GM19324 (cell line): Measurements from ENCODE around the gene NCKAP5.

ENCODE experiments used
- ATAC-seq: cut with Tn5 transposase; IDR thresholded peaks from one replicate; pipeline ENCODE4 v1.9.1; 2021; ENCODE audit warnings: mild to moderate bottlenecking, moderate library complexity; ENCODE audit not compliant: unreplicated experiment, low FRiP score

NCKAP5 gene

DNA sequence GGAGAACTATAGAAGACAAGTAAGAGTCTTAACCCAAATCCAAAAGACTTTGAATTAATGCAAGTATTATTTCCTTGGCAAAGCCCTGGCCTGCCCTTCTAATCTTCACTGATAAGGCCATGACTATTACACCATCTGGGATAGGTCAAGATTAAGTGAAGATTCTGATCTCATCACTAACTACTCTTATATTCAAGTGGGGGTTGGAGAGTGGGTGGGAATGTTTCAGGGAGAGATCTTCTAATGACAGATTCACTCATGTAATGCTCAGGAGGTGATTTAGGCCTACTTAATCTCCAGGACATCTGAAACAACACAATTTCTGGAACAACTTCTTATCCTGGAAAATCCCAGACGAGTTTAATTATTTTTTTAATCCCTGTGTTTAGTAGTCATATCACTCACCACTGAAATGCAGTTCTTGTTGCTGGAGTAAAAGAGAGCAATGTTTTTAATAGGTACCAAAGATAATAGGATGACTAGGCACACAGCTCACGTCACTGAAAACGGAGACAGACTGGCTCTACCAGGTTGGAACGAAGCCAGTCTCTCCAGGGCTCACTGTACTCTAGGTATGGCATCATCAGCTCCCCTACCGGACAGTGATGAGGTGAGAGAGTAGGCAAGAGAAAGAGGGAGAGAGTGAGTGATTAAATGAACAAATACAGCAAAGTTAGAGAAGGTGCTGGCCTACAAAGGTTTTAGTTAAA is 133.1 kb downstream of the NCKAP5 start:
- no peak for ATAC-seq

DNA sequence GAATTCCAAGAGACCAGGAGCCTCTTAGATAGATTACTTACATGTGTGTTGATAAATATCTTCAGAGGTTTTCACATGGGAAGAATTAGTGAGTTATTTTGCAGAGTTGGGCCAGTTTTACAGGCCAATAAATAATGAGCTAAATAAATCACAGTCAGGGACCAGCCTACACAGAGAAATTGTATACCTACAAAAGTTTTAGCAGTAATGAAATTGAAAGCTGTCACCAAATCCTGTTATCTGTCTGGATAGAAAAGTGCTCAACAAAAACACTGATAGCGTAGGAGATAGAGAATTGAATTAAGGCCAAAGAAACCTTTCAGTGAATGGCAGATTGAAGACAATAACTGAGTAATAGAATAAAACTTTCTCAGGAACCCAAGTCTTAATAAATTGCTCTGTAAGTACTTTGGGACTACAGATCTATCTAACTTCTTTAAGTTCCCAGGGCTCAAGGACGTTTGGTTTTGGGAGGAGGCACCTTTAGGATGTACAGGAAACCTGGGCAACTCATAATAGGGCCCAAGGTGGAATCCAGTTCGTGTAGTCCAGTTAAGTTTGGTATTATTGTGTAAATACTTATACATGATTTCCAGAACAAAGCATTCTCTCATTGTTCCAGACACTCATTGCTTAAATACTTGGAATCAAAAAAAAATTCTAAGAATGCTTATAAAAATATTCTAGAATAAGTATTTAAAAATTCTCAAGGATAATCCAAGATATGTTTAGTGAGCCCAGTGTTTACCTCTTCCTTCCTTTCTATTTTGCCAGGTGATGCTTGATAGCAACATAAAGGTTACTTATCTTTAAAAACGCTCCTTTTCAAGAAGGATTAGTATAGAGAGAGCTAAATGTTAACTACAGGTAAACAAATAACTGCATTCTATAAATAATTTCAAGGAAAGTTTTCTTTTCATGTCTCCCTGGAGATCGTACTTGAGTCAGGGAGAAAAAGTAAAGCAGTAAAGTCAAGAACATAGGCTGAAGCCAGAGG is 134.5 kb downstream of the NCKAP5 start:
- no peak for ATAC-seq

DNA sequence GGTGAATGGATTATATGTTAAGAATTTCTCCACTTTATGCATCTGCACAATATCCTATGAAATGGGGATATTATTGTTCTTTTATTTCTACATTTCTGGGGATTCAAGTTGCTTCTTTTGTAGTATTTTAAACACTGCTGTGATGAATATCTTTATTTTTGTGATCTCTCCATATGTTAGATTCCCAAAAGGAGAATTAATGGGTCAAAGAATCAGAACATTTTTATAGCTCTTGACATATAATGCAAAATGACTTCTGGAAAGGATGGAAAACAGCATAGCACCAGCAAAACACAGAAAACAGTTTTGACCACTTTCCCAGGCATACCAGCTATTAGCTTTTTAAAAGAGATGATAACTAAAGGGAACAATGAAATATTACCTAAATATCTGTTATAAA is 135.5 kb downstream of the NCKAP5 start:
- no peak for ATAC-seq

DNA sequence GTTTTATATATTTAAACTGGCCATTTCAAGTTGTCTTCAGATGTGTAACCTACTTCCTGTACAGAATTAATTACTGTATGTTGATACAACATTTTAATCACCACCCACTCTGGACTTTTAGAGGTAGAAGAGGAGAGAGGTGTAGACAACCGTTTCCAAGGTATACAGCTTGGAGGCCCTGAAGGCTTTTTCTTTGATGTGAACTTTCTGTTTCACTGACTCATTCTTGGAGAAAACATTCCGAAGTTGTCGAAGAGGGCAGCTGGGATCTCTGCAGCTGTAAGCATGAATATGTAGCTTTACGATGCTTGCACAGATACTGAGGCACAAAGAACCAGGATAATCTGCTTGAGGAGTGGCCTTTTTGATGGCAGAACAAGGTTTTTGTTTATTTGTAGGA is 137.0 kb downstream of the NCKAP5 start:
- no peak for ATAC-seq

GRCh38 chr2:133426791-133427190 is 141.5 kb downstream of the NCKAP5 start:
- no peak for ATAC-seq

- no peak for ATAC-seq
Measured at GRCh38 chr2:133425612-133426011, 142.7 kb downstream of the NCKAP5 start.

DNA sequence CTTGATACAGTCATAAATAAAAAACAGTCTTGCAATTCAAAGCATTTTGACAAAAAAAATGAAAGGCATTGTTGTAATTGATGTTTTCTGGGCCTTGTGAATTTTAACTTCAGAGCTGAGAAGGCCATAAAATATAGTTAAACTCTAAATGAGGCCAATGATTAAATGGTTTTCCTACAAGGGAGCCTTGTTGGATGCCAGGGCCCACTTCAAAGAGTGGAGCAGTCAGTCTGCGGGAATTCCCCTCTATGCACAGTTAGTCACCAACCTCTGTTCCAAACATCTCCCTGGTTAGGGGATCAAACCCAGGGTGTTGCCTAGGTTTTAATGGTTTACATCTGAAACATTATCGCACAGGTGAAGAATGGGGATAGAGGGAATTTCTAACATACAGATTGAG is 143.4 kb downstream of the NCKAP5 start:
- no peak for ATAC-seq

DNA sequence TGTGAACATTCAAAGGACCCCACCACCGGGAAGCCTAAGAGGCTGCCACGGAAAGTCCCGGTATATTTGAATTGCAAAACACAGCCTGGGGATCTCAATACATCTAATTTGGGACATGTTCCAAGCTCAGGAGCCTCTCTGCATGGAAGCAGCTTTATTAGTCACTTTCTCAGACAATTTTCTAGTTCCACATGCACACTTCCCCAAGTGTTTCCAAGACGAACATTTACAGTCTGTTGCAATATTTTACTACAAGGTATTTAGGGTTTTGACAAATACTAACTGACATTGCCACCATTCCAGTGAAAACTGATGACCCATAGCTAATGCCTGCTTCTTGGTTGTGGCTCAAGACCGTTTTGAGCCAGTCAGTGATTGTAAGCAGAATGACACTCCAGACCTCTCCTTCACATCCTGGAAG is 145.3 kb downstream of the NCKAP5 start:
- ATAC-seq = no peak

DNA sequence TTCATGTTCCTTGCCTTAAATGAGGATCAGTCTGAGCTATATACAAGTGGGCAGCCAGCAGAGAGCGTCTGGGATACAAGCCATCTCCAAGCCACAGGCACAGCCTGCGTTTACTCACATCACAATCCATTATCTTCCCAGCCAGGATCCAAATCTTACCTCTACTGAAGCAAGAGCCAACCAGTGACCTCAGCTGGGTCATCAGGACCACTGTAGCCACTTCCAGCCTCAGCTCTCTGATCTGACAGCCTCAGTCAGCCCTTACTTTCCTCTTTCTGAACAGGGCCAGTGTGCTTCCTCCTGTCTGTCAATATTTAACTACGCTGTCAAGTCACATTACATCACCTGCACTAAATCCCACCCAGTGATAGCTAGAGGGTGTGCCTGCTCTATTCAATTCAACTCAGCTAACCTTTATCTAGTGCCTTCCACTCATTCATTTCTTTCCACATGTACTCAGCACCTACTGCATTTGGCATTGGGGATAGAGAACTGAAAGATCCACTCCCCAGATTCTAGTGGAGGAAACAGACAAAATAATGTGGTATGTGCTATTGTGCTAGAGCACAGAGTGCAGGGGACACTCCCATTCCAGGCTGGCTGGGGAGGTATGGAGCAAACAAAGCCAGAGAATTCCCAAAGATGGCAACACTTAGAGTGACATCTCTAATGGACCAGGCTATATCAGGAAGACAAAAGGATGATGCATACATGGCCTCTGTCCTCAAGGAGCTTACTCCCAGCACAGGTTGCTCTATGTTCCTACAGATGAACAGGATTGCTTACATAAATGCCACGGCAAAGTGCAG is 146.5 kb downstream of the NCKAP5 start:
- ATAC-seq = peak; percentile 92

GRCh38 chr2:133420788-133421187 is 147.5 kb downstream of the NCKAP5 start:
- no peak for ATAC-seq

- no peak for ATAC-seq
Measured at GRCh38 chr2:133418671-133419070, 149.6 kb downstream of the NCKAP5 start.

GRCh38 chr2:133418021-133418420 is 150.2 kb downstream of the NCKAP5 start:
- peak; percentile 32 for ATAC-seq

- no peak for ATAC-seq
Measured at GRCh38 chr2:133417415-133417814, 150.8 kb downstream of the NCKAP5 start.

DNA sequence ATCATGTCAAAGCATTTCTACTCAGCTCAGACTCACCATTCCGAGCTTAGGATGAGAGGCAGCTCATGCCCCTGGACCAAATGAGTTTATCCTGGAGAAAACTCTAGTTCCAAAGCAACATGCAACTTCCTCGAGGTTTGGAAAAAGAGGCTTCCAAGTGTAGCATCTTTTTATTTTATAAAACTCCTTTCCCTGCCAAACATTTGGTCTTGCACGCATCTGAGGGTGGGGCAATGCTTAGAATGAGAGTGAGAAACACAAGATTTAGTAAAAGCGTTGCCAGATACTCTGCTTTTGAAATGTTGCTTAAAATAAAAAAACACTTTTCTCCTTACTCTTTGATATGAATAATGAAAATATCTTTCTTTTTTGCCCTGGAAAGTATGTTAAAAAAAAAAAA is 151.5 kb downstream of the NCKAP5 start:
- no peak for ATAC-seq

- ATAC-seq = no peak
Measured at GRCh38 chr2:133416146-133416545, 152.1 kb downstream of the NCKAP5 start.

DNA sequence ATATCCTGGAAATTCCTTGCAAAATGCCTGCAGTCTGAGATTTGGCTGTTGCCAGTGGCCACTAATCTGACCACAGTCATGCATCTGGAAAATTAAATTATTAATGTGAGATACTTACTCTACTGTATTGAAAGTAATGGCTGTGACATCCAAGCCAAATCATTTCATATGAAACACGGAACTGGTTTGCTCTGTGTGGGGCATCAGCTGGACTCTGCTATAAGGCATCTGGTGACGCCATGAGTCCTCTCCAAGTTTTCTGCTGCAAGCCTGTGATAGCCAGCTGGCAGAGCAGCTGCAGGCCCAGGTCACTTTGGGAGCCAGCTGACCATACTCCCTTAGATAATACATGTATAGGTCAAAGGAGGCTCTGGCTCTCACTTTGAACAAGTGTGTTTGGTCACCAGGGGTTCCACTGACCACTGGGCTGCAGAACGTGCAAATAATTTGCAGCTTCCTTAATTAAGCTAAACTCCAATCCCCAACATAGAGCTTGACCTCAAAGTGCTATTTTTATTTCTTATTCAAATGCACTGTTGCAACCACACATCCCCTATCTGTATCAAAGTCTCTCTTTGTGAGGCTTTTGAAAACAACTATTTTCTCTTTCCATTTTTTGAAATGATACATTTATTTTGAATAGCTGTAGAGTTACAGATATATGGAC is 152.9 kb downstream of the NCKAP5 start:
- ATAC-seq = peak; percentile 39

DNA sequence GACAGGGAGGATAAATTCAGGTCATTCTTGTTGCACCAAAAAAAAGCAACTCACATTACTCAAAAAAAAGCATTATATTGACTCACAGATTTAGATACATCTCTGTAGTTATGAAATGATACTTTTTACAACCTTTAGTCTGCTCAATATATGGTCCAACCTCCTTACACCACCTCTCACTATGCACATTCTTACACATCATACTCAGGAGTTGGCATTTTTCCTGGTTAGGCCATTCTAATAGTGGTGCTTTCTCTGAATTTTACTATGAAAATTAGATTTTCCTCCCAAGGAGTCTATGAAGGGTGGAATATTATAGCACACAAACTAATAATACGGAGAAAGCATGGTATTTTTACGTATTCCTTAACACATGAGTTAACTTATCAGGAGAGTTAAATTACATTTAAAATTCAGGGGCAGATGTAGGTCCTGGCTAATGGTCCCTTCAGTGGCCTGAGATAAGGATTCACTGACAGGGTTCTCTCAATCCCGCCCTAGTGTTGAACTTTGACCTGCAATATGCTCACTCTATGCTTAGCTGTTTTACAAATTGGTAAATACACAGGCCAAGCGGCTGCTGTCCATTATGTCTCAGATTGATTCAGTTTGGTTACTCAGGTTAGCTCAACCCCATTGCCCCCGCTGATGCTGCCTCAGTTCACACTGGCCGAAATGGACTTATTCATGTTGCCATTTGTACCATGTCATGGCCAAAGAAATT is 153.6 kb downstream of the NCKAP5 start:
- ATAC-seq = no peak

DNA sequence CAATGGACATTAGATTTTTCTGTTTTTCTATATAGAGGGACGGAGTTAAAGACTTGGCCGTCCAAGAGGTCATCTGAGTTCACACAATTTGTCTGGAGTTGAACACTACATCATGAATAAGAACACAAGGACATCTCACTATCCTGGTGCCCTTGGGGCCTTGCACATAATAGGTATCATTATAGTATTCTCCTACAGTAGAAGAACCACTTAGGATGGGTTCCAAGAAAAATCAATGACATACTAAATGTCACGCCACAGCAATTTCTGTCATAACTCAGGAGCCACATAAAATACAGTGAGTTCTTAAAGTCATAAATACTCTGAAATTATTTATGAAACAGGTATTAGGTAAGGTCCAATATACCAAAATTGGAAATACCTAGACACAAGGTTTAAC is 154.4 kb downstream of the NCKAP5 start:
- ATAC-seq = no peak

DNA sequence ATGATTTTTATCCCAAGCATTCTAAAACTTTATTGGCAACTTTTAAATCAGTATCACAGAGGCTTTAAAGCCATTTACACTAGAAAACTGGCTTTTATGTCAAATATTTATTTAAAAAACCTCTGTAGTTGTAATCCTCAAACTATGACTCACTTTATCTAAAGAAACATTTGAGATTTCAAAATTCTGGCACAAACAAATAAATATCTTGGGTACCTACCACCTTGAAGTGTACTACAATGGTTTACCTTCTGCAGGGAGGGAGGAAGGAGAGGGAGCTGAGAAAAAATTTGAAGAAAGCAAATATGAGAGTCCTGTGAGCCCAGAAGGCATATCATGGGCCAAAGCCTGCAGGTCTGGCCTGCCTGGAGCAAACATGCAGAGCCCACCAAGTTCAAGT is 155.6 kb downstream of the NCKAP5 start:
- no peak for ATAC-seq

GRCh38 chr2:133411857-133412256 is 156.4 kb downstream of the NCKAP5 start:
- ATAC-seq = no peak
